Endothelial cell of umbilical vein (primary cell): Measurements from ENCODE around the gene MLPH. TPM values are rescaled to one million over a fixed set of nuclear protein-coding genes. Genes with fewer than 3 reads are reported as not detected.

Experiments used
- BruUV-seq: library from RNA; stranded (reverse); fragments of 400-500 nt; replicated peaks from 2 replicates; lab custom pipeline; 2021; lab: Mats Ljungman, UMichigan
- CTCF ChIA-PET: fragments of 300-600, 350-600 bp; sonication (Branson Sonifier 250); formaldehyde crosslinking; loops from one replicate; lab custom pipeline; 2021; ENCODE audit warnings: antibody characterized with exemption, inconsistent platforms; lab: Charles Lee
- POLR2A ChIA-PET: fragments of 300-600, 350-600 bp; sonication (Branson Sonifier 250); formaldehyde crosslinking; loops from one replicate; lab custom pipeline; 2021; ENCODE audit warnings: antibody characterized with exemption, inconsistent platforms; lab: Charles Lee
- DNase-seq: peaks from one replicate; pipeline ENCODE4 v3.0.0-alpha.2; 2011; ENCODE audit warnings: low read depth, low spot score
- FAIRE-seq: peaks from 2 replicates; lab custom pipeline; 2011; peaks lifted over from hg19 to GRCh38; lab: Jason Lieb, UNC
- H2AFZ ChIP-seq: 2 replicates; pipeline ENCODE4 v1.6.0; 2012; ENCODE audit warnings: low read depth, low read length, control low read depth, inconsistent platforms
- H3K27ac ChIP-seq: 2 replicates; pipeline ENCODE4 v1.5.1; 2011; ENCODE audit warnings: low read depth, mild to moderate bottlenecking, control low read depth, low read length, moderate library complexity; ENCODE audit not compliant: insufficient read depth
- H3K27me3 ChIP-seq, 2 experiments: 2 replicates each; pipeline versions ENCODE4 v1.6.0 to v1.6.1; 2011; ENCODE audit warnings: low read length in 2 of 2, mixed read lengths in 1 of 2; ENCODE audit not compliant: control insufficient read depth in 2 of 2, insufficient read depth in 2 of 2
- H3K36me3 ChIP-seq, 2 experiments: 2 replicates in 1 of 2; 3 replicates in 1 of 2; pipeline ENCODE4 v1.5.1; 2011; ENCODE audit warnings: low read length in 2 of 2, mild to moderate bottlenecking in 1 of 2, moderate library complexity in 1 of 2; ENCODE audit not compliant: control insufficient read depth in 2 of 2, insufficient read depth in 2 of 2; ENCODE audit errors: extremely low read depth in 1 of 2
- H3K4me1 ChIP-seq: 3 replicates; pipeline ENCODE4 v1.5.1; 2011; ENCODE audit warnings: mild to moderate bottlenecking, low read length; ENCODE audit not compliant: control insufficient read depth, insufficient read depth; ENCODE audit errors: extremely low read depth
- H3K4me2 ChIP-seq: 2 replicates; pipeline ENCODE4 v1.6.1; 2011; ENCODE audit warnings: low read length, control low read depth, mixed read lengths; ENCODE audit not compliant: insufficient read depth
- H3K4me3 ChIP-seq, 3 experiments: fragments of 200-600 bp in 1 of 3; sonication (generic), shearing (Covaris generic) in 1 of 3; replicated peaks in 1 of 3; 2 replicates each; pipeline ENCODE4 v1.5.1; 2011 to 2016; ENCODE audit warnings: control low read depth in 3 of 3, low read length in 3 of 3, mild to moderate bottlenecking in 2 of 3, inconsistent platforms in 1 of 3, low read depth in 1 of 3, moderate library complexity in 1 of 3; ENCODE audit not compliant: insufficient read depth in 1 of 3
- H3K79me2 ChIP-seq: 2 replicates; pipeline ENCODE4 v1.6.0; 2012; ENCODE audit warnings: low read length, inconsistent platforms; ENCODE audit not compliant: control insufficient read depth, insufficient read depth
- H3K9ac ChIP-seq: replicated peaks from 2 replicates; pipeline ENCODE3; 2011; ENCODE audit warnings: low read length, control low read depth; ENCODE audit not compliant: insufficient read depth; ENCODE audit errors: extremely low read depth
- H3K9me1 ChIP-seq: replicated peaks from 3 replicates; pipeline ENCODE4 v1.6.0; 2011; ENCODE audit warnings: mild to moderate bottlenecking, low read length; ENCODE audit not compliant: control insufficient read depth, insufficient read depth; ENCODE audit errors: extremely low read depth
- H3K9me3 ChIP-seq: replicated peaks from 2 replicates; pipeline ENCODE4 v1.5.1; 2012; ENCODE audit warnings: low read length, inconsistent platforms; ENCODE audit not compliant: control insufficient read depth, insufficient read depth
- H4K20me1 ChIP-seq: replicated peaks from 2 replicates; pipeline ENCODE3; 2011; ENCODE audit warnings: mild to moderate bottlenecking, low read length; ENCODE audit not compliant: control insufficient read depth, insufficient read depth; ENCODE audit errors: extremely low read depth
- CTCF ChIP-seq, 2 donors: IDR thresholded peaks; 1 replicate in 1 of 2; 2 replicates in 1 of 2; pipeline ENCODE4 v1.5.1; 2011; ENCODE audit warnings: low read length in 2 of 2, mild to moderate bottlenecking in 2 of 2, moderate library complexity in 2 of 2, control low read depth in 1 of 2, inconsistent platforms in 1 of 2, low read depth in 1 of 2; ENCODE audit not compliant: insufficient read depth in 1 of 2; ENCODE audit errors: extremely low read depth in 1 of 2
- EZH2 ChIP-seq: IDR thresholded peaks from 2 replicates; pipeline ENCODE4 v1.6.1; 2012; ENCODE audit warnings: borderline replicate concordance, low read depth, mild to moderate bottlenecking, moderate library complexity, low read length, inconsistent platforms; ENCODE audit not compliant: severe bottlenecking
- FOS ChIP-seq: IDR thresholded peaks from 2 replicates; pipeline ENCODE4 v1.6.1; 2011; ENCODE audit warnings: mild to moderate bottlenecking, low read length, moderate library complexity, borderline replicate concordance; ENCODE audit not compliant: insufficient read depth
- GATA2 ChIP-seq: IDR thresholded peaks from 2 replicates; pipeline ENCODE4 v1.7.0; 2011; ENCODE audit warnings: low read depth, mild to moderate bottlenecking, moderate library complexity, mixed read lengths, low read length; ENCODE audit not compliant: insufficient read length, insufficient read depth
- JUN ChIP-seq: IDR thresholded peaks from 2 replicates; pipeline ENCODE4 v1.6.1; 2011; ENCODE audit warnings: borderline replicate concordance, low read depth; ENCODE audit not compliant: insufficient read length, insufficient read depth
- MAX ChIP-seq: IDR thresholded peaks from 2 replicates; pipeline ENCODE4 v1.6.1; 2011; ENCODE audit not compliant: insufficient read depth, insufficient read length
- MYC ChIP-seq: IDR thresholded peaks from one replicate; pipeline ENCODE4 v1.6.1; 2011; ENCODE audit warnings: mild to moderate bottlenecking, low read depth, low read length
- POLR2A ChIP-seq: IDR thresholded peaks from 2 replicates; pipeline ENCODE4 v1.6.1; 2012; ENCODE audit warnings: low read depth, mild to moderate bottlenecking, control low read depth, low read length
- POLR2AphosphoS5 ChIP-seq: IDR thresholded peaks from 2 replicates; pipeline ENCODE4 v1.6.1; 2012; ENCODE audit warnings: low read depth, mild to moderate bottlenecking, control low read depth, low read length, moderate library complexity; ENCODE audit not compliant: insufficient read depth
- dilution Hi-C: fragments of 300-500 bp; cut with MboI; formaldehyde crosslinking; loops from one replicate; pipeline ENCODE4 v1.15.0; 2019; ENCODE audit warnings: low sequenced_read_pairs; ENCODE audit not compliant: extremely low pct_ligation_motif_present
- intact Hi-C: fragments of 100-400 bp; cut with micrococcal nuclease; formaldehyde crosslinking; loops from one replicate; pipeline ENCODE4 v1.10.0; 2022
- polyA plus RNA-seq, 4 experiments: library from polyadenylated mRNA; depleted of rRNA in 3 of 4; stranded (reverse) in 3 of 4; unstranded in 1 of 4; fragments of >200 nt; gene quantifications; 2 replicates each; pipeline versions ENCODE4 v1.2.1 to v1.2.3, GENCODE V29; 2011 to 2012; ENCODE audit warnings: missing spikeins in 1 of 4
- total RNA-seq: library from RNA; stranded (reverse); gene quantifications from 2 replicates; pipeline ENCODE4 v1.2.3, GENCODE V29; 2021

MLPH gene
- total and polyA plus RNA-seq, 2 donors (not counting 3 experiments of a cell fraction or from before 2014, with no cell fraction given), result not detected

- H3K9me3 ChIP-seq, result peaks cover 3% of the 10 kb centered on the region
- no peak for TF ChIP-seq CTCF (IDR thresholded peaks at IDR 0.05; ENCODE audit: extremely low read depth in 1 of 2, insufficient read depth in 1 of 2, low read depth in 1 of 2, low read length in 2 of 2)
- TF ChIP-seq GATA2, result no peak
- TF ChIP-seq POLR2AphosphoS5, result no peak
- no peak for TF ChIP-seq MAX
- no peak for TF ChIP-seq POLR2A
- no peak for TF ChIP-seq MYC
- no peak for TF ChIP-seq JUN
- no peak for TF ChIP-seq FOS
- TF ChIP-seq EZH2, result no peak
- no peak overlapping the region for H3K4me2 ChIP-seq
- H3K9ac ChIP-seq, result no peak overlapping the region
- no peaks in the 10 kb centered on the region for H3K4me1 ChIP-seq
- no peaks in the 10 kb centered on the region for H4K20me1 ChIP-seq
- dilution Hi-C loops, result no loop called here
- H3K27ac ChIP-seq, result no peak overlapping the region
- H2AFZ ChIP-seq, result no peak overlapping the region
- FAIRE-seq (no peak), DNase-seq (no peak)
- H3K9me1 ChIP-seq, result no peaks in the 10 kb centered on the region
- no peaks in the 10 kb centered on the region for H3K79me2 ChIP-seq
- H3K4me3 ChIP-seq, result no peak overlapping the region
- intact Hi-C loops, result no loop called here
- POLR2A ChIA-PET, result no interaction called here
- no TSS peak for BruUV-seq
- peaks cover 32 to 39% of the 10 kb centered on the region in 2 experiments for H3K27me3 ChIP-seq
- H3K36me3 ChIP-seq, result no peaks in the 10 kb centered on the region
- CTCF ChIA-PET, result interaction anchor here (1.0 to 1.2 kb wide), 2 partner anchors 16 to 22 kb away, joined by 3 to 4 read pairs; no protein-coding TSS in a partner anchor
These were observed 3.7 kb downstream of the MLPH start for GRCh38 chr2:237490795-237491194.
